Epithelial cell of esophagus (primary cell): Measurements from ENCODE around the gene ADRM1.

Source experiments
- DNase-seq: peaks from one replicate; pipeline ENCODE4 v3.0.0; 2010; ENCODE audit warnings: low read depth
- H3K4me3 ChIP-seq: 2 replicates; pipeline ENCODE4 v1.5.1; 2011; ENCODE audit warnings: mild to moderate bottlenecking, low read length, control low read depth
- TF ChIP-seq, protein P1 (sequence below): IDR thresholded peaks from 2 replicates; pipeline ENCODE4 v1.5.1; 2011; ENCODE audit warnings: low read depth, mild to moderate bottlenecking, low read length, control low read depth, inconsistent platforms; ENCODE audit not compliant: insufficient read depth; ENCODE audit errors: missing control alignments

ADRM1 gene

GRCh38 chr20:62313460-62314338 is 10.9 kb downstream of the ADRM1 start:
- TF ChIP-seq, protein P1, sequence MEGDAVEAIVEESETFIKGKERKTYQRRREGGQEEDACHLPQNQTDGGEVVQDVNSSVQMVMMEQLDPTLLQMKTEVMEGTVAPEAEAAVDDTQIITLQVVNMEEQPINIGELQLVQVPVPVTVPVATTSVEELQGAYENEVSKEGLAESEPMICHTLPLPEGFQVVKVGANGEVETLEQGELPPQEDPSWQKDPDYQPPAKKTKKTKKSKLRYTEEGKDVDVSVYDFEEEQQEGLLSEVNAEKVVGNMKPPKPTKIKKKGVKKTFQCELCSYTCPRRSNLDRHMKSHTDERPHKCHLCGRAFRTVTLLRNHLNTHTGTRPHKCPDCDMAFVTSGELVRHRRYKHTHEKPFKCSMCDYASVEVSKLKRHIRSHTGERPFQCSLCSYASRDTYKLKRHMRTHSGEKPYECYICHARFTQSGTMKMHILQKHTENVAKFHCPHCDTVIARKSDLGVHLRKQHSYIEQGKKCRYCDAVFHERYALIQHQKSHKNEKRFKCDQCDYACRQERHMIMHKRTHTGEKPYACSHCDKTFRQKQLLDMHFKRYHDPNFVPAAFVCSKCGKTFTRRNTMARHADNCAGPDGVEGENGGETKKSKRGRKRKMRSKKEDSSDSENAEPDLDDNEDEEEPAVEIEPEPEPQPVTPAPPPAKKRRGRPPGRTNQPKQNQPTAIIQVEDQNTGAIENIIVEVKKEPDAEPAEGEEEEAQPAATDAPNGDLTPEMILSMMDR: no peak
- H3K4me3 ChIP-seq: no peak overlapping the region
- no peak for DNase-seq

DNA sequence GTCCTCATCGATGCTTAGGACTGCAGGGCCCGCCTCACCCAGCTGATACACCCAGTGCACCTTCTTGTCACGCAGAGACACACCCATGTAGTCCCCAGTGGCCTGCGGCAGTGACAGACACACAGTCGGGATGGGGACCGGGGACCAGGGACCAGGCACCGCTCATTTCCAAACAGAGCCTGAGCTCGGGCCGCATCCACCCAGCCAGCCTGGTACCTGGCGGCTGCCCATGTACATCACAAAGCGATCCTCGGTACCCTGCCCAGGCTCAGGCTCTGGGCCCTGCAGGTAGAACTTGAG is 11.5 kb downstream of the ADRM1 start:
- TF ChIP-seq, protein P1: no peak
- H3K4me3 ChIP-seq: no peak overlapping the region
- DNase-seq: no peak

- DNase-seq: no peak
- TF ChIP-seq, protein P1: no peak
- H3K4me3 ChIP-seq: no peak overlapping the region
These were observed 12.0 kb downstream of the ADRM1 start for GRCh38 chr20:62314711-62315302.

GRCh38 chr20:62315773-62316172 is 13.0 kb downstream of the ADRM1 start:
- TF ChIP-seq, protein P1: no peak
- H3K4me3 ChIP-seq: no peak overlapping the region
- DNase-seq: no peak

DNA sequence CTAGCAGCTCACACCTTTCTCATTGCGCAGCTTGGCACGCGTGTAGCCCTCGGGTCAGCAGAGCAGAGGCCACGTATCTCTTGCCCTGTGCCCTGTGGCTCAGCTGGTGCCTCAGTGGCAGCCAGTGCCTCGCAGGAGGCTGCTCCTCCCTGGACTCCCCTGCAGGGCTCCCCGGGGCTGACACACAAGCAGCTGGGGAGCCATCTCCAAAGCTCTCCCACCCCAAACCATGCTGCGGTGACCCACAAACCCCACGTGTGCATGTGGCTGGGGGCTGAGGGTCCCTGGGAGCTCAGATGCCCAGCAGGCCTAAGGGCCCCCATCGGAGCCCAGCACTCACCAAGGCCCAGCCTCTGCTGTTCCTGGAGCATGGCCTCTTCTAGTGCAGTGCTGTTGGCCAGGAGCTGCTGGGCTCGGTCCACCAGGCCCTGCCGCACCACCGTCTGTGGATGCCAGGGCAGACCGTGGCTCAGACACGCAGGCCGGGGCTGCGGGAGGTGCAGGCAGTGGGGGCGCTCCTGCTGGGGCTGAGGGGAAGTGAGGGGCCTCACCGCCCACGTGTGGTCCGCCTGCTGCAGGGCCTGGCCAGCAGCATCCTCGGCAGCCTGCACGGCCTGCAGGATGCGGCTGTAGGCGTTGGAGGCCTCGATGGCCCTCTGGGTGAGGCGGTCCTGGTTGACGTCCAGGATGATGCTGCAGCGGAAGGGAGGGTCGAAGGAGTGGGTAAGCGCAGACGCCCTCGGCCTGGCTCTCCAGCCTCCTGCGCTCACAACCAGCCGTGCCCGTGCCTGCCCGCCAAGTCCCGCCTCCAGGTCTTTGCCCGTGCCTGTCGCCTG is 13.8 kb downstream of the ADRM1 start:
- TF ChIP-seq, protein P1: no peak
- H3K4me3 ChIP-seq: no peak overlapping the region
- peak; percentile 89 for DNase-seq

GRCh38 chr20:62317167-62317655 is 14.4 kb downstream of the ADRM1 start:
- TF ChIP-seq, protein P1: no peak
- DNase-seq: no peak
- no peak overlapping the region for H3K4me3 ChIP-seq
